Posterior vena cava (tissue), 2 donors: Measurements from ENCODE around the gene SIK1. TPM values are rescaled to one million over a fixed set of nuclear protein-coding genes. Genes with fewer than 3 reads are reported as not detected.
"Not testable (repeated sequence)": the region's sequence is repeated elsewhere in the genome, so short reads cannot be mapped to it uniquely, and the experiment has no call there.

Experiments
- DNase-seq: peaks from one replicate; pipeline ENCODE4 v3.0.0-alpha.2; 2020; ENCODE audit warnings: low spot score
- intact Hi-C, 2 donors: fragments of 100-400 bp; cut with DNase I; formaldehyde crosslinking; loops; one replicate each; pipeline versions ENCODE4 v1.14.1 to v1.14.2; 2022 to 2023
- long read RNA-seq, 2 donors: library from polyadenylated mRNA; unstranded; transcript quantifications; one replicate each; pipeline ENCODE4 v2.0.0, GENCODE V29; 2020 to 2021
- total RNA-seq, 2 donors: library from RNA; stranded (reverse); fragmentation: NEBNext Ultra II Directional; extraction: Animal tissue kit (Norgen Biotek cat#: 25700); gene quantifications; one replicate each; pipeline ENCODE4 v1.2.1, GENCODE V29; 2021
- donor health status: DM: yes; HTN: yes; CAD: no.
- donor health status: DM: yes; HTN: yes; CAD: no.

SIK1 gene
- total RNA-seq, result 10 to 100 TPM in 1 of 2 donors, 1 to 10 TPM in 1; 9.9 to 34.9 TPM
- long read RNA-seq, donor 1, result 0 reads
- long read RNA-seq, donor 2, partial matches to known transcripts, result 0 of 4 reads
- long read RNA-seq, donor 2, other reads (novel, unspliced or antisense), result 4 of 4 reads

DNA sequence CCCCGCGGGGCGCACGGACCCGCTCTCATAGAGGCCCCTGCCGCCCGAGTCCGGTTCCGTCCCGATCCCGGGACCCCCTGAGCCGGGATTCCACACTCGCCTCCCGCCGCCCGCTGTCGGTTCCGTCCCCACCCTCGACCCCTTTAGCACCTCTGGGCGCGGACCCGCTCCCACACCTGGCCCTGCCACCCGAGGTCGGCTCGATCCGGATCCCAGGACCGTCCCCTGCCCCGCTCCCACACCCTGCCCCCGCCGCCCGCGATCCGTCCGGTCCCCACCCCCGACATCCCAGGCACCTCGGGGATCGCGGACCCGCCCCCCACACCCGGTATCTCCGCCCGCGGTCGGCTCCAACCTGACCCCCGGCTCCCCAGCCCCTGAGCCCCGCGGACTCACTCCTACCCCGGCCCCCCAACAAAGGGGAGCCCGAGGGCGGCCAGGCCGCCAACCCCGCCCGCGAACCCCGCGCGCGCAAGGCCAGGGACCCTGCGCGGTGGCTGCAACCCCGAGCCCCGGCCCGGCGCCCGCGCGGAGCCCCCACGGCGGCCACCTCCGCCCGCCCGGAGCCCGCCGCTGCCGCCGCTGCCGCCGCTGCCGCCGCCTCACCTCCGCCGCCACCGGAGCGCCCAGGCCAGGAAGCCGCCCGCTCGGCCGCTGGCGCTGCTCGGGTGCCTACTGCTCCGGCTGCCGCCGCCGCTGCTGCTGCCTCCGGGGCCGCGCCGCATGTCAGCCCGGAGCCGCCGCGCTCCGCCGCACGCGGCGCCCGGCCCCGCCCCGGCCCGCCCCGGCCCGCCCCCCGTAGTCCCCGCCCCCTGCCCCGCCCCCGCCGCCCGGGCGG is at the start of gene SIK1:
TSS of gene SIK1 (minus strand) at position 728 of the 838 bp plus-strand sequence. CDS start 953 bp downstream, outside the sequence.
- intact Hi-C loops, DNase-seq: not testable (repeated sequence)

DNA sequence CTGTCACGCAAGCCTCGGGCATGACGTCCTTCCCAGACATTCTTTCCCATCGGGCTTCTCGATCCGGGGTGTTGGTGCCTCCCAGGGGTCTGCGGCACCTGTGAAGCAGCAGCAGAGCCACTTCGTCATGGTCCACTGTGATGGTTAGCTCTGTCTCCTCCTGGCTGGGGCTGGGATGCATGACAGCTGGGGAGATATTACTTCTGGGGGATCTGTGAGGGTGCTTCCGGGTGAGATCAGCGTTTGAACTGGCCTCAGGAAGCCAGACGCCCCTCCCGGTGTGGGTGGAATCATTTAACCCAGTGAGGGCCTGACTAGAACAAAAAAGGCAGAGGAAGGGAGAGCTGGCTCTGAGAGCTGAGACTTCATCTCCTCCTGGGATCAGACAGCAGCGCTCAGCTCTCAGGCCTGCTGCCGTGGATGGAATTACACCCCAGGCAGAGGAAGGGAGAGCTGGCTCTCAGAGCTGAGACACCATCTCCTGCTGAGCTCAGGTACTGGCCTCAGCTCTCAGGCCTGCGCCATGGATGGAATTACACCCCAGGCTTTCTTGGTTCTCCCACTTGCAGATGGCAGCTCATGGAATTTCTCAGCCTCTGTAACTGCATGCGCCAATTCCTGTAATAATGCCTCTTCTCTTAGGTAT is 44.8 kb upstream of the SIK1 start:
- intact Hi-C loops, DNase-seq: not testable (repeated sequence)

DNA sequence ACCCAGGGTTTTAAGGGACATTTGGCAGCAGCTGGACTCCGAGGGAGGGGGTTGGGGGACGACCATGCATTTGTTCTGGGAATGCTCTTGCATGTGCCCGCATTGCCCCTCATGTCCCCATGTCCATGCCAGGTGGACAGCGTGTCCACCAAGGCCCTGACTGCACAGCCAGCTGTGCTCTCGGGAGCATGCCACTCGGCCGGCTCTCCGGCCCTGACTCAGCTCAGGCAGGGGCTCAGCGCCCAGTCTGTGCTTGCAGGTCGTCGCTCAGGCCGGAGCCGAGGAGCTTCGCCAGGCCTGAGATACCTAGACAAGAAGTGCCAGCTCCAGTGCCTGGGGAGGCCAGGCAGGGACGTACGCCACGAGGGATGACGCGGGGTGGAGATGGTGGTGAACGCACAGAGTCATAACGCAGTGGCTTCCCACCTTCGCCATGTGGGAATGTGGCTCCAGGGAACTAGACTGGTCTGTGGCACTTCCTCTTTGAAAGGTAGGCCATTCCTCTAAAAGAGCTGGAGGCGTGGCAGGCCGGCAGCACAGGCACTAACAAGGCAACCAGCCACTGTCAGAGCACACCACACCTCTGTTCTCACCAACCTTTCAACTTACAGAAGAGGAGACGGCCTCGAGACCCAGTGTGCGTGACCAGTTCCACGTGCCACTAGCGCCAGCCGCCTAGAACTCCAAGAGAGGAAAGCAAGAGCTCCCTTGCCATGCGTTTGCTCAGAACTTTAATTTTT is 43.0 kb upstream of the SIK1 start:
- intact Hi-C loops, DNase-seq: not testable (repeated sequence)

- intact Hi-C loops, result no loop called here
- DNase-seq, result peak; percentile 5
These were observed 40.9 kb upstream of the SIK1 start for GRCh38 chr21:43467785-43468184.

- DNase-seq, intact Hi-C loops: not testable (repeated sequence)
These were observed 38.2 kb upstream of the SIK1 start for GRCh38 chr21:43465159-43465558.

DNA sequence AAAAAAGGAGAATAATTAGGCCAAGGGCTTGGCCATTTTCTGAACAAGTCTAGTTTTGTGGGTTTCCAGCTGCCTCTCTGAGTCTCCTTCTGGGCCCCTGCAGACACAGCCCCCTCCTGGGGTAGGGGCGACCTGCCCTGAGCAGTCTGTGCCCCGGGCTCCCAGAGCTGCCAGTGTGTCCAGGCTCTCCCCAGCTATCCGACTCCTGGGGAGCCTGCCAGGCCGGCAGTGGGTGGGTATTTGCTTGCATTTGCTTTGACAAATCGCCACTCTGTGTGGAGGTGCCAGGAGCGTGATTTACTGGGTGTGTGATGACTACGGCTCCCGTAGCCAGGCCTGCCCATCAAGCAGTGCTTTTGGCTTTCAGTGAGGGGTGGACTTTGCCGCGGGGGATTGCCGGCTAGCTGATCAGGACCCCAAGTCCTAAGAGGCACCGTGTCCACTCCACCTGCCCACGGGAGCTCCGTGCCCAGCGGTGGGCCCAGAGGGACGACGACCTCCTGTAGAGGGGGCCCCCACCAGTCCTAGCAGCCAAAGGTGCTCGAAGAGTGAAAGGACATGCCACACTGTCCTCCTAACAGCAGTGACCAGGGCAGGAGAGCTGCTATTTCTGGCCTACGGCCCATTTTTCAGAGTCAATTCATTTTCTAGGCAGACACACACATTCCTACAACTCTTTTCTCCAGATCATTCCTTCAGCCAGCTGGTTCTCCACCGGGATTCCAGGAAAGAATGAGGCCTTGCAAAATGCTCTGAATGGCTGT is 36.7 kb upstream of the SIK1 start:
- peak; percentile 24 for DNase-seq
- intact Hi-C loops, result not testable (repeated sequence)

GRCh38 chr21:43462932-43463331 is 36.0 kb upstream of the SIK1 start:
- not testable (repeated sequence) for DNase-seq

DNA sequence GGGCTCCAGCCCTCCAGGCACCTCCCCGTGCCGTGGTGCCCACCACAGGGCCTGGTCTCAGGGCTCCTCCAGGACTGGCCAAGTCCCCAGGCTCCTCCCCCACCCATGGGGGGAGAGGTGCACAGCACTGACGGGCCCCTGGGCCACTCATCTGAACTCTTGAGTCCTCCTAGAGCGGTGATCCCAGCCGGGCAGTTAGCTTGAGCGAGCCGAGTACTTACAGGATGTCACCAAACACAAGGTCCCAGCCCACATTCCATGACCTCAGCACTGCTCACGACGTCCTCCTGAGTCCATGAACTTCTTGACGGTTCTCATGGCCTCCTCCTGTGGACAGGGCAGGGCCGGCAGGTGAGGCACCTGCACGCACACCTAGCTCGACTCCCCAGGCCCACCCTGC is 33.5 kb upstream of the SIK1 start:
- intact Hi-C loops, DNase-seq: not testable (repeated sequence)

More at GRCh38 chr21:43462932-43463331, 36.0 kb upstream of the SIK1 start:
- intact Hi-C loops, result not testable (repeated sequence)

DNA sequence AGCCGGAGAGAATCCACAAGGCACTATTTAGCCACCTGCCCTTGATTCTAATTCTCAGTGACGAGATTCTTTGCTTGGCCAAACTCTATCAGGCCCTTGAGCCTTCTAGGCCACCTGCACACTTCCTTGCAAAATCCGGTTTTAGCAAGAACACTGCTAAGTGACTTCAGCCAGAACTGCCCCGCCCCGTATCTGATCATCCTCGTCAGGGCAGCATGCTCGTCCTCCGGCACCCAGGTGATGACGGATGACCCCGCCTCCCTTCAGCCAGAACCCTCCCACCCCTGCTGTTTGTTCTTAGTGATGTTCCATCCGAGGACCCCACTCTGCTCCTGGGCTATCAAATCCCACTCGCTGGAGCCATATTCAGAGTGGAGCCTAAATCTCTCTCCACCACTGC is 32.1 kb upstream of the SIK1 start:
- DNase-seq, result peak; percentile 4
- intact Hi-C loops, result not testable (repeated sequence)

GRCh38 chr21:43456616-43457314 is 29.8 kb upstream of the SIK1 start:
- DNase-seq, intact Hi-C loops: not testable (repeated sequence)

GRCh38 chr21:43455717-43456116 is 28.8 kb upstream of the SIK1 start:
- DNase-seq, intact Hi-C loops: not testable (repeated sequence)

GRCh38 chr21:43454176-43454575 is 27.2 kb upstream of the SIK1 start:
- DNase-seq, intact Hi-C loops: not testable (repeated sequence)

GRCh38 chr21:43451850-43452249 is 24.9 kb upstream of the SIK1 start:
- DNase-seq, intact Hi-C loops: not testable (repeated sequence)

DNA sequence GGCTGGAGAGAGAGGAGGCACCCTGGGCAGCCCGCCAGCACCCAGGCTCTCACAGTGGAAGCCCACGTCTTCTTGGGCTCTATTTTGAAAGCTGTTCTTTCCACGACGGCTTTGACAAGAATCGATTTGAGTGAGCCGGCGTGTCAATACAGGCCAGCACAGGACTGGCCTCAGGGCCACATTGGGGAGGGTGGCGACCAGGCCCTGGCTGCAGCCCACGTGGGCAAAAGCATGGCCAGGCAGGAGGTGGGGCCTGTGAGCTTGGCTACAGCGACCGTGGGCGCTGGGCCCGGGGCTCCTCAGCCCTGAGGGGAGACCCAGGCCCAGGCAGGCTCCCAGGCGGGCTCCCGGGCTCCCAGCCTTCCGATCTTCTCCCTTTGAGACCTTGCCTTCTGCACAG is 23.4 kb upstream of the SIK1 start:
- DNase-seq, intact Hi-C loops: not testable (repeated sequence)

DNA sequence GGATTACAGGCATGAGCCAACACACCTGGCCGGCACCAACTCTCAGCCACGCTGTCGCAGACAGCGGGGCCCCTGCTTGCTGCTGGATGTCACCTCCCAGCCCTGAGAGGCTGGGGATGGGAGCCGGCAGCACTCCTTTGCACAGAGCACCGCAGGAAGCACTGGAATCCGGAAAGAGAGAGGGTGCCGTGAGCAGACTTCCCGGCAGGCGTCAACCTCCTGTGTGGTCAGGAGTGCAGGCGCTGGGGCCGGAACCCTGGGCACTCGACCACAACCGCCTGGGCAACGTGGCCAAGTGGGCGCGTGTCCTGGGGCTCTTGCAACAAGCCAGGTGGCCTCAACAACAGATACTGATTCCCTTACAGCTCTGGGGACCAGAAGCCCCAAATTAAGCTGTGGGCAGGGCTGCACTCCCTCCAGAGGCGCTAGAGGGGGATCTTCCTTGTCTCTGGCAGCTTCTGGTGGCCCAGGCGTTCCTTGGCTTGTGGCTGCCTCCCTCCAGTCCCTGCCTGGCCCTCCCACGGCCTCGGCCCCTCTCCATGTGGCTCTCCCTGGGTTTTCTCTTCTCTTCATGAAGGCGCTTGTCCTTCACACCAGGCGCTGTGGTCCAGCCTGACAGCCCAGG is 20.5 kb upstream of the SIK1 start:
- intact Hi-C loops, DNase-seq: not testable (repeated sequence)

DNA sequence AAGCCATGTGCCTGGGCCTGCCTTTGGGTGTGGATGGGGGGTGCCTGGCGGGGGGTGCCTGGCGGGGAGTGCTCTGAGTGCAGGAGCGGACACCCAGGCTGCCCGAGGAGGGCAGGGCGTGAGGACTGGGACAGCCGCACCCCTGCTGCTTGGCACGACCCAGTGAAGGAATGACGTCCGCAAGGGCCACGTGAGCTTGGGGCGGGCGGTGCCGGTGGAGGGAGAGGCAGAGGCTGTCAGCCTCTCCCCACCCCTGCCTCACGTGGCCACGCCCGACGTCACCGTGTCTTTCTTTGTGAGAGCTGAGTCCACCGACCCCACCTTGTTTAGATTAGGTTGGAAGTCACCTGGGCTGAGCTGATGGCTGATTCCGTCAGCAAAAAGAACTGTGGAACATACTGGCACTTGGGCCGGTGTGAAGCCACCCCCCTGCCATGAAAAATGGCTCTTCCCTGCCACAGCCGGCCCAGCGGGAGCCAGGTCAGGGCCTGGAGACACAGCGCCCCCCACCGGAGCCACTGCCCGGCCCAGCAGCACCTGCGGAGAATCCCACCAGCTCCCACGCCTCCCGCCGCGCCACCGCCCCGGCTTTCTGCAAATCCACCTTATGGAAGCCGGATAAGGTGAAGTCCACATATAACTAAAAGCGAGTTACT is 19.5 kb upstream of the SIK1 start:
- DNase-seq, intact Hi-C loops: not testable (repeated sequence)

- intact Hi-C loops, result not testable (repeated sequence)
These were observed 17.6 kb upstream of the SIK1 start for GRCh38 chr21:43444524-43444923.

More at GRCh38 chr21:43444524-43444923, 17.6 kb upstream of the SIK1 start:
- not testable (repeated sequence) for DNase-seq
